Right lobe of liver (tissue), 4 donors: Measurements from ENCODE around the gene DCBLD2.

ENCODE experiments used
- CTCF ChIP-seq, 4 donors: fragments of 200-600 bp in 3 of 4; fragments of 450-650 bp in 1 of 4; IDR thresholded peaks; one replicate each; pipeline versions ENCODE4 v1.5.1 to v1.8.0; 2016 to 2022; ENCODE audit warnings: antibody characterized with exemption in 4 of 4, mild to moderate bottlenecking in 2 of 4
- POLR2A ChIP-seq: fragments of 450-650 bp; IDR thresholded peaks from one replicate; pipeline ENCODE4 v1.6.1; 2017; ENCODE audit warnings: antibody characterized with exemption, mild to moderate bottlenecking
- donor health status: DM: no; HTN: no; CAD: no.
- donor health status: DM: no; HTN: no; CAD: no.
- donor health status: DM: no; HTN: yes; CAD: no.

GRCh38 chr3:98788651-98789050 is 112.8 kb downstream of the DCBLD2 start:
- no peak for TF ChIP-seq CTCF (IDR thresholded peaks at IDR 0.05)
- no peak for TF ChIP-seq POLR2A
